MV-4-11 (cell line): ENCODE measurements around the gene MAP4K4.
A peak's percentile ranks its signal among the peaks of the same experiment; 100 is the strongest.
"Not testable (repeated sequence)": the region's sequence is repeated elsewhere in the genome, so short reads cannot be mapped to it uniquely, and the experiment has no call there.

Source experiments
- DNase-seq: peaks from one replicate; lab custom pipeline; 2025; lab: John Stamatoyannopoulos, UW

The MAP4K4 gene

GRCh38 chr2:101905746-101906336, 208.3 kb downstream of the MAP4K4 start:
- DNase-seq = no peak

GRCh38 chr2:101909760-101910159, 212.3 kb downstream of the MAP4K4 start:
- DNase-seq = peak; percentile 61

- peak; percentile 95 for DNase-seq
These were observed 215.0 kb downstream of the MAP4K4 start for GRCh38 chr2:101912545-101912944.

GRCh38 chr2:101921319-101921952, 223.9 kb downstream of the MAP4K4 start:
- peak; percentile 97 for DNase-seq

- DNase-seq = no peak
These were observed 224.4 kb downstream of the MAP4K4 start for GRCh38 chr2:101921953-101922325.

- peak; percentile 56 for DNase-seq
These were observed 226.8 kb downstream of the MAP4K4 start for GRCh38 chr2:101924311-101924710.

GRCh38 chr2:101930019-101930418, 232.5 kb downstream of the MAP4K4 start:
- DNase-seq = no peak

GRCh38 chr2:101930847-101931246, 233.3 kb downstream of the MAP4K4 start:
- DNase-seq = no peak

- DNase-seq = peak; percentile 90
These were observed 233.9 kb downstream of the MAP4K4 start for GRCh38 chr2:101931402-101931801.

- DNase-seq = not testable (repeated sequence)
These were observed 238.3 kb downstream of the MAP4K4 start for GRCh38 chr2:101935764-101936163.

GRCh38 chr2:101942851-101943250, 245.3 kb downstream of the MAP4K4 start:
- DNase-seq = no peak
